ENCODE data around the gene WDR46. TPM values are rescaled to one million over a fixed set of nuclear protein-coding genes. Genes with fewer than 3 reads are reported as not detected.
"Not testable (repeated sequence)": the region's sequence is repeated elsewhere in the genome, so short reads cannot be mapped to it uniquely, and the experiment has no call there.

WDR46 gene
- total RNA-seq, 2 experiments from 2014 or later = 105 to 107 TPM

- no peak for DNase-seq
- Mint-ChIP-seq H3K4me3 (no peak overlapping the region), H3K36me3 (peaks cover 13% of the 10 kb centered on the region), H3K27me3 (no peaks in the 10 kb centered on the region), H3K27ac (no peak overlapping the region), H3K9me3 (no peaks in the 10 kb centered on the region), H3K4me1 (peaks cover 34% of the 10 kb centered on the region)
These were observed 8.5 kb downstream of the WDR46 start for GRCh38 chr6:33280539-33280938.

- H3K36me3 Mint-ChIP-seq = peaks cover 18% of the 10 kb centered on the region
- H3K4me1 Mint-ChIP-seq = peaks cover 39% of the 10 kb centered on the region
- H3K27ac Mint-ChIP-seq = peak overlapping the region; percentile 62
- no peak for DNase-seq
- no peaks in the 10 kb centered on the region for H3K27me3 Mint-ChIP-seq
- H3K9me3 Mint-ChIP-seq = no peaks in the 10 kb centered on the region
- H3K4me3 Mint-ChIP-seq = no peak overlapping the region
These were observed 9.0 kb downstream of the WDR46 start for GRCh38 chr6:33279971-33280511.

DNA sequence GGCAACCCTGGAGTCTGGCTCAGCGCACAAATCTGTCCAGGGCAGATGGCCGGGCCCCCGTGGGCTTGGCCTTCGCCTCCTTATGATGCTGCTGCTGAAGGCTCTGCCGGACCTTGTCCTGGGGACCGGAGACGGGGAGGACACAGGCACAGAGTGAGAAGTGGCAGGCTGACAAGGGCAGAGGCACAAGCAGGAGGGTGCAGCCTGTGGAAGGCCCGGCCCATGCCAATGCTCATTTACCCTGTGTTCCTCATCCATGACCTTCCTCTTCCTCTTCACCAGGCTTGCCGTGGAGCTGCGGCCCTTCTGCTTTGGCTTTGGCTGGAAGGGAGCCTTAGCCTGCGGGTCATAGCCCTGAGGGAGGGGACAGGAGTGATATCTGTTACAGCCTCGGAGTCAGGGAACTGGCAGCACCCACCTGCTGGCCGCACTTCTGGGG lies 9.8 kb downstream of the WDR46 start:
- Mint-ChIP-seq H3K4me1 (peaks cover 46% of the 10 kb centered on the region), H3K27me3 (no peaks in the 10 kb centered on the region), H3K27ac (no peak overlapping the region), H3K36me3 (peaks cover 25% of the 10 kb centered on the region), H3K4me3 (no peak overlapping the region), H3K9me3 (no peaks in the 10 kb centered on the region)
- DNase-seq = no peak

DNA sequence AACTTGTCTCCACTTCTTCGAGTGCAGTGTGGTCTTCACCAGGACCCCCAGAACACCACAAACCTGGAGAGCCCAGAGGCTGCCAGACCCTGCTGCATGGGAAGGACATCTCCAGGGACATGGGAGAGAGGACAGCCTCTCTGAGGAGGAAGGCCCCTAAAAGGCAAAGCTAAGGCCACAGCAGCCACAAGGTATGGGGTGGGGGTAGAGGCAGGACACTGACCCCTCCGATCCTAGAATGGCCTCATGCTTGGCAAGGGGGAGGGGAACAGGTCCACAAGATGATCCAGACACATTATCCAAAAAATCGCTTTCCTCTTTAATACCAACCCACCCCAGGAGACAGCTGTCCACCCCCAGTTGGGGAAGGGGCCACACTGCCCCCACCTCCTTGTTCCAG lies 10.2 kb downstream of the WDR46 start:
- Mint-ChIP-seq H3K9me3 (no peaks in the 10 kb centered on the region), H3K4me1 (peaks cover 48% of the 10 kb centered on the region), H3K27ac (peak overlapping the region; percentile 51), H3K27me3 (no peaks in the 10 kb centered on the region), H3K36me3 (peaks cover 30% of the 10 kb centered on the region), H3K4me3 (no peak overlapping the region)
- no peak for DNase-seq

DNA sequence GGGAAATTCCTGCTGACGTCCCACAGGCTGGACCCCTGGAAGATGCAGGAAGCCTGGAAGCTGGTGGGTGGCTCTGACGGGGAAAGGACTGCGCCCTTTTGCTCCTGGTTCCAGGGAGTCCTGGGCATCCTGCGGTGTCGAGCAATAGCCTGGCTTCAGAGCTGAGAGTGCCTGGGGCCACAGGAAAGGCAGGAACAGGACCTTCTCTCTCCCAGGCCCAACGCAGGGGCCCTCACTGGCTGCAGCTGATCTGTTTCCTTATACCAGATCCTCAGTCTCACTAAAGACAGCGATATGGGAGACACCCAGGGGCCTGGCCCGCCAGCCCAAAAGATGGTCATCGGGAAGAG lies 10.7 kb downstream of the WDR46 start:
- H3K27ac Mint-ChIP-seq = peak overlapping the region; percentile 39
- H3K4me3 Mint-ChIP-seq = no peak overlapping the region
- DNase-seq = no peak
- peaks cover 34% of the 10 kb centered on the region for H3K36me3 Mint-ChIP-seq
- peaks cover 48% of the 10 kb centered on the region for H3K4me1 Mint-ChIP-seq
- no peaks in the 10 kb centered on the region for H3K9me3 Mint-ChIP-seq
- H3K27me3 Mint-ChIP-seq = no peaks in the 10 kb centered on the region

- peak; percentile 43 for DNase-seq
- peaks cover 48% of the 10 kb centered on the region for H3K4me1 Mint-ChIP-seq
These were observed 11.2 kb downstream of the WDR46 start for GRCh38 chr6:33277663-33278391.

GRCh38 chr6:33276864-33277662 lies 12.0 kb downstream of the WDR46 start, which contains the start of gene B3GALT4:
Gene B3GALT4 (plus strand): TSS chr6:33277123. CDS start chr6:33277420, 297 bp downstream.
- peaks cover 48% of the 10 kb centered on the region for H3K36me3 Mint-ChIP-seq
- H3K9me3 Mint-ChIP-seq = no peaks in the 10 kb centered on the region
- H3K27ac Mint-ChIP-seq = peak within 1 kb of the TSS; percentile 100
- H3K4me1 Mint-ChIP-seq = peaks cover 45% of the 10 kb centered on the region
- peak within 1 kb of the TSS; percentile 95 for H3K4me3 Mint-ChIP-seq
- DNase-seq = peak; percentile 91
- H3K27me3 Mint-ChIP-seq = no peaks in the 10 kb centered on the region

More at GRCh38 chr6:33277663-33278391, 11.2 kb downstream of the WDR46 start:
- Mint-ChIP-seq H3K36me3 (peaks cover 40% of the 10 kb centered on the region), H3K27me3 (no peaks in the 10 kb centered on the region), H3K27ac (peak overlapping the region; percentile 92), H3K9me3 (no peaks in the 10 kb centered on the region), H3K4me3 (peak overlapping the region; percentile 81)

GRCh38 chr6:33276581-33276863 lies 12.5 kb downstream of the WDR46 start:
- Mint-ChIP-seq H3K4me3 (peak overlapping the region; percentile 95), H3K27ac (peak overlapping the region; percentile 100), H3K36me3 (peaks cover 53% of the 10 kb centered on the region), H3K9me3 (no peaks in the 10 kb centered on the region), H3K4me1 (peaks cover 43% of the 10 kb centered on the region), H3K27me3 (no peaks in the 10 kb centered on the region)
- DNase-seq = no peak

DNA sequence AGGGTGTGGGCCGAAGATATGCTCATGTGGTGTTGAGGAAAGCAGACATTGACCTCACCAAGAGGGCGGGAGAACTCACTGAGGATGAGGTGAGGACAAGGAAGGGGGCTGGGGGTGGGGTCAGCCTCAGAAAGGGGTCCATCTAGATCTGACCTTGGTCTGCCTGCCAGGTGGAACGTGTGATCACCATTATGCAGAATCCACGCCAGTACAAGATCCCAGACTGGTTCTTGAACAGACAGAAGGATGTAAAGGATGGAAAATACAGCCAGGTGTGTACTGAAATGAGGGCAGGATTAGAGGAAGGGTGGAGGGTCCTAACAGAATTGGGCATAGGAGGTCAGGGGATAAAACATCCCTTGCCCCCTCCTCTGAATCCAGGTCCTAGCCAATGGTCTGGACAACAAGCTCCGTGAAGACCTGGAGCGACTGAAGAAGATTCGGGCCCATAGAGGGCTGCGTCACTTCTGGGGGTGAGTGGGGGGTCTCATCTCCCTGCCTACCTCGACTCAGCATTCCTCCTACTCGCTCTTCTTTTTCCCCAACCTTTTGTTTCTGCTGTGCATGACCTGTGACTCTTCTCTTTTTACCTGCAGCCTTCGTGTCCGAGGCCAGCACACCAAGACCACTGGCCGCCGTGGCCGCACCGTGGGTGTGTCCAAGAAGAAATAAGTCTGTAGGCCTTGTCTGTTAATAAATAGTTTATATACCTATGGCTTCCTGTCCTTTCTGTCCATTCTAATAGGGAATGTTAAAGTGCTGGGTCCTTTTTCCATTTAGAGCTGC lies 13.1 kb downstream of the WDR46 start:
- H3K27me3 Mint-ChIP-seq, H3K9me3 Mint-ChIP-seq, DNase-seq: not testable (repeated sequence)
- Mint-ChIP-seq H3K4me1 (peaks cover 43% of the 10 kb centered on the region), H3K27ac (peak overlapping the region; percentile 100), H3K36me3 (peaks cover 53% of the 10 kb centered on the region), H3K4me3 (peak overlapping the region; percentile 95)

DNA sequence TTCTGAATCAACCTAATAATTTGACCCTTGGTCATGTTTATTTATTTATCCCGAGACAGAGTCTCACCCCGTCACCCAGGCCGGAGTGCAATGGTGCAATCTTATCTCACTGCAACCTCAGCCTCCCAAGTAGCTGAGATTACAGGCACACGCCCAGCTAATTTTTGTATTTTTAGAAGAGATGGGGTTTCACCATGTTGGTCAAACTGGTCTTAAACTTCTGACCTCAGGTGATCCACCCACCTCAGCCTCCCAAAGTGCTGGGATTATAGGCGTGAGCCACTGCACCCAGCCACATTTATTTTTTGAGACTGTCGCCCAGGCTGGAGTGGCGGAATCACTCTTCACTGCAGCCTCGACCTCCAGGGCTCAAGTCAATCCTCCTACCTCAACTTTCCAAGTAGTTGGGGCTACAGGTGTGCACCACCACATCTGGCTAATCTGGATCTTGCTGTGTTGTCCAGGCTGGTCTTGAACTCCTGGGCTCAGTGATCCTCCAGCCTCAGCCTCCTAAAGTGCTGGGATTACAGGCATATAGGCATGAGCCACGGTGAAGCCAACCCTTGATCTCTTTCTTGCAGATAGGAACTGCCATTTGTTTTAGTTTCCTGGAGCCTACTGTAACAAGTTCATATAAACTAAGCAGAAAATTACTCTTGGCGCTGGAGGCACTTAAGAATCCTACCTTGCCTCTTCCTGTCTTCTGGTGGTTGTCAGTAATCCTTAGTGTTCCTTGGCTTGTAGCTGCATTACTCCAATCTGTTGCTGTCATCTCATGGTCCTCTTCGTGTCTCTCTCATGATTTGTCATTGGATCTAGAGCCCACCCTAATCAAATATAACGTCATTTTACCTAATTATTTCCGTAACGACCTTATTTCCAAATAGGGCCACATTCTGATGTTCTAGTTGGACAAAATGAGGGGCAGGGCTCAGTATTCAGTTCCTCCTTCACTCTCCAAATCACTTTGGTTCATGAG lies 14.8 kb downstream of the WDR46 start:
- DNase-seq = no peak
- Mint-ChIP-seq H3K27me3 (no peaks in the 10 kb centered on the region), H3K27ac (peak overlapping the region; percentile 100), H3K4me1 (peaks cover 46% of the 10 kb centered on the region), H3K36me3 (peaks cover 55% of the 10 kb centered on the region), H3K4me3 (peak overlapping the region; percentile 95), H3K9me3 (no peaks in the 10 kb centered on the region)

DNA sequence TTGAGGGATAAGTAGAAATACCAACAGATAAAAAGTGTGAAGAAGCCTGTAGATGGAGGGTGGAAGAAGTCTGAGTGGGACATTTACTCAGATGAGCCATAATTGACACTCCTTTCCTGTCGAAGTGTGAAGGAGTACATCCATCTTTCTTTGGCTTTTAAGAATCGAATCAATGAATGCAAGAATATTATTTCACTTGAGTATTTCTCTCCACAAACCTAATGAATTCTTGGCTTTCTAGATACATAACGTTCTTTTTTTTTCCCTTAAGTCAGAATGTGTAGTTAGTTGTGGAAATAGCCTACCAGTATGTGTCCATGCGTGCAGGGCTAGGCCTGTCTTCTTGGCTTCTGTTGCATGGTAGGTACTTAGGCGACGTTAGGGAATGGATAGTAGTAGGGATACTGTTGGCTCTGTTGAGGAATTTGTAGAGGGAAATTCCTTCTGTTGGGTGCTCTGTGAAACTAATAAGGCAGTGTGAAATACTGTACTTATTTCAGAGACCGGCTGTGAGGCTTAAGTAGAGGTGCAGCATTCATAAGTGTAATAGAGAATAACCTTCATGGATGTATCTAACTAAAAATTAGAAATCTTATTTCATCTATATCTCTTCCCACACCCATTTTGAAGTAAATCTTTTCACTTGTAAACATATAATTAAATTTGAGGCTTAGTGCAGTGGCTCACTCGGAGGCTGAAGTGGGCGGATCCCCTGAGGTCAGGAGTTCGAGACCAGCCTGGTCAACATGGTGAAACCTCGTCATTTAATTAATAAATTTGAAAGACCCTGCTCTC lies 15.7 kb downstream of the WDR46 start:
- no peak for DNase-seq
- Mint-ChIP-seq H3K36me3 (peaks cover 56% of the 10 kb centered on the region), H3K27ac (peak overlapping the region; percentile 100), H3K4me3 (peak overlapping the region; percentile 95), H3K9me3 (no peaks in the 10 kb centered on the region), H3K27me3 (no peaks in the 10 kb centered on the region), H3K4me1 (peaks cover 39% of the 10 kb centered on the region)

- Mint-ChIP-seq H3K27ac (peak overlapping the region; percentile 100), H3K36me3 (peaks cover 63% of the 10 kb centered on the region), H3K4me1 (peaks cover 33% of the 10 kb centered on the region), H3K4me3 (peak overlapping the region; percentile 95), H3K27me3 (no peaks in the 10 kb centered on the region), H3K9me3 (no peaks in the 10 kb centered on the region)
- DNase-seq = no peak
These were observed 16.5 kb downstream of the WDR46 start for GRCh38 chr6:33272275-33273128.

Measured in activated naive CD8-positive, alpha-beta T cell treated with anti-CD3 and anti-CD28 coated beads for 36 hours (primary cell).